Fibroblast of pulmonary artery (primary cell): ENCODE data around the gene ARHGAP33.

Source experiments
- DNase-seq: peaks from one replicate; pipeline ENCODE4 v3.0.0-alpha.2; 2010; ENCODE audit warnings: low read depth
- H3K4me3 ChIP-seq: replicated peaks from 2 replicates; pipeline ENCODE4 v1.5.1; 2011; ENCODE audit warnings: low read depth, mild to moderate bottlenecking, control low read depth, low read length, moderate library complexity
- CTCF ChIP-seq: IDR thresholded peaks from 2 replicates; pipeline ENCODE4 v1.5.1; 2011; ENCODE audit warnings: mild to moderate bottlenecking, control low read depth, low read length, inconsistent platforms; ENCODE audit errors: missing control alignments

Gene ARHGAP33

GRCh38 chr19:35796645-35797542, 21.5 kb downstream of the ARHGAP33 start:
- H3K4me3 ChIP-seq, result no peak overlapping the region
- DNase-seq, result no peak
- TF ChIP-seq CTCF, result no peak

DNA sequence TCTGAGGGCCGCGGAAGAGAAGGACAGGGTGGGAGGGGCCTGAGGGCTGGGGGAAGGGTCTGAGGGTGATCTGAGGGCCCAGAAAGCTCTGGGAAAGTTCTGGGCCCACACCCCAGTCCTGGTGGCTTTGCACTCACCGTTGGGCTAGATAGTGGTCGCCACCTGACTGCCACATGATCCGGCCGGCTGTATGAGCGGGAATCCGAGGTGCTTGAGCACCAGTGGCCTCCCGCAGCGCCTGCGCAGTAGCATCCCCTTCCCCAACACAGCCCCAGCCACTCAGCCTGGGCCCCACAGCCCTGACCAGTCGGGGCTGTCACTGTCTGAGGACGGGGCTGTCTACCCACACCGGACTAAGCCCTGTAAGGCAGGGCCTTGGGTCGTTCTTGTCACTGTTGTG, 22.3 kb downstream of the ARHGAP33 start:
- no peak for TF ChIP-seq CTCF
- DNase-seq, result no peak
- no peak overlapping the region for H3K4me3 ChIP-seq

GRCh38 chr19:35801828-35802227, 26.5 kb downstream of the ARHGAP33 start:
- no peak for TF ChIP-seq CTCF
- no peak overlapping the region for H3K4me3 ChIP-seq
- no peak for DNase-seq

- TF ChIP-seq CTCF, result no peak
- H3K4me3 ChIP-seq, result no peak overlapping the region
- no peak for DNase-seq
These were observed 30.2 kb downstream of the ARHGAP33 start for GRCh38 chr19:35805526-35806102.

GRCh38 chr19:35806597-35806996, 31.2 kb downstream of the ARHGAP33 start:
- no peak overlapping the region for H3K4me3 ChIP-seq
- no peak for TF ChIP-seq CTCF
- no peak for DNase-seq

GRCh38 chr19:35807633-35808032, 32.3 kb downstream of the ARHGAP33 start:
- no peak for TF ChIP-seq CTCF
- no peak overlapping the region for H3K4me3 ChIP-seq
- DNase-seq, result no peak
